Neutrophil (primary cell): ENCODE results near the gene PIGZ.

ENCODE experiments used
- H3K27ac ChIP-seq: fragments of 200-600 bp; sonication (generic); 2 replicates; pipeline ENCODE4 v1.5.1; 2016; ENCODE audit warnings: mild to moderate bottlenecking, moderate library complexity
- H3K27me3 ChIP-seq: fragments of 200-600 bp; sonication (generic); 2 replicates; pipeline ENCODE4 v1.6.0; 2016; ENCODE audit warnings: mild to moderate bottlenecking
- H3K36me3 ChIP-seq: fragments of 200-600 bp; sonication (generic); 2 replicates; pipeline ENCODE4 v1.5.1; 2017
- H3K4me1 ChIP-seq, 2 experiments: fragments of 200-600 bp in 1 of 2; sonication (generic) in 1 of 2; 1 replicate in 1 of 2; 2 replicates in 1 of 2; pipeline versions ENCODE4 v1.5.1 to v1.6.1; 2013 to 2016; ENCODE audit warnings: low read depth in 1 of 2, low read length in 1 of 2, mild to moderate bottlenecking in 1 of 2, moderate library complexity in 1 of 2; ENCODE audit not compliant: control insufficient read depth in 1 of 2, insufficient read depth in 1 of 2
- H3K4me3 ChIP-seq, 2 experiments: fragments of 200-600 bp in 1 of 2; sonication (generic) in 1 of 2; 1 replicate in 1 of 2; 2 replicates in 1 of 2; pipeline ENCODE4 v1.5.1; 2013 to 2016; ENCODE audit warnings: low read depth in 1 of 2, low read length in 1 of 2, mild to moderate bottlenecking in 1 of 2, moderate library complexity in 1 of 2
- H3K9me3 ChIP-seq: fragments of 200-600 bp; sonication (generic); 2 replicates; pipeline ENCODE4 v1.5.1; 2016
- TF ChIP-seq, protein P1 (sequence below): fragments of 200-600 bp; sonication (generic); IDR thresholded peaks from 2 replicates; pipeline ENCODE4 v1.5.1; 2016; ENCODE audit warnings: antibody characterized with exemption

The PIGZ gene, protein sequence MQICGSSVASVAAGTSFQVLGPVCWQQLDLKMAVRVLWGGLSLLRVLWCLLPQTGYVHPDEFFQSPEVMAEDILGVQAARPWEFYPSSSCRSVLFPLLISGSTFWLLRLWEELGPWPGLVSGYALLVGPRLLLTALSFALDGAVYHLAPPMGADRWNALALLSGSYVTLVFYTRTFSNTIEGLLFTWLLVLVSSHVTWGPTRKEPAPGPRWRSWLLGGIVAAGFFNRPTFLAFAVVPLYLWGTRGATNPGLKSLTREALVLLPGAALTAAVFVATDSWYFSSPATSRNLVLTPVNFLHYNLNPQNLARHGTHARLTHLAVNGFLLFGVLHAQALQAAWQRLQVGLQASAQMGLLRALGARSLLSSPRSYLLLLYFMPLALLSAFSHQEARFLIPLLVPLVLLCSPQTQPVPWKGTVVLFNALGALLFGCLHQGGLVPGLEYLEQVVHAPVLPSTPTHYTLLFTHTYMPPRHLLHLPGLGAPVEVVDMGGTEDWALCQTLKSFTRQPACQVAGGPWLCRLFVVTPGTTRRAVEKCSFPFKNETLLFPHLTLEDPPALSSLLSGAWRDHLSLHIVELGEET

DNA sequence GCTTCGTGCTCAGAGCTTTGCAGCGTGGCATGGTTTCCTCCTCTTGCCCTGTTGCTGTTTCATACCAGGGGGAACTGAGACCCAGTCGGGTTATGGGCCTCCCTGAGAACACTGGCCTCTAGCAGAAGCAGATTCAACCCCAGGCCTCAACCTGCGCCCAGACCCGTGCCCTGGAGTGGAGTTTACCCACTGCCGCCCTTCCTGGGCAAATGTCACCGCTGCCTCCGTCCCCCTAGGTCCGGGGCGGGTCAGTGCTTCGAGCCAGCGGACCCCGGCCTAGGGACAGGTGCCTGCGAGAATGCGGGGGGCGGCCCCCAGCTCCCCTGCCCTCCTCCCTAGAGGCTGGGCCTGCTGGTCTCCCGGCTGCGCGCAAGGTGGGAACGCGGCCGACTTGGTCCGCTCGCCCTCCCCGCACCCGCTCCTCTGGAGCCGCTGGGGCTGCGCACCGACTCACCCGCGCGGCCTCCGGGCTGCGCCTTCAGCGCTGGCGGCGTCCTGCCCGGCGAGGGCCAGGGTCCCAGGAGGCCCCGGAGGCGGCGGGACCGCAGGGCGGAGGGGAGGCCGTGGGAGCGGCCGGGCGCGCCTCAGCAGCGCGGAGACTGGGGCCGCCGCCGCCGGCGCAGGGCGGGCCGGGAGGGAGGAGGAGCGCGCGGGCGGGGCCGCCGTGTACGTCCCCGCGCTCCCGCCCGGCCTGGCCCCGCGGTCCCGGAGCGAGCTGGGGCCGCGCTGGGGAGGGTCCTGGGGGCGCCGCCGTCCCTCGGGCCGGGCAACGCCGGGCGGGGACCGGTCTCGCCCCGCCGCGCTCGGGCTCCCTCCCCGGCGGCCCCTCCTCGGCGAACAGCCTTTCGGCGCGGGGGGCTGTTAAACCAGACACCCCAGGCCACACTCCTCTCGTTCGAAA, at the start of gene PIGZ:
Gene PIGZ, minus strand, starts transcription at position 601 of the 901 bp plus-strand sequence. CDS start 16,802 bp downstream, outside the sequence.
- no peaks in the 10 kb centered on the region for H3K9me3 ChIP-seq
- TF ChIP-seq, protein P1, sequence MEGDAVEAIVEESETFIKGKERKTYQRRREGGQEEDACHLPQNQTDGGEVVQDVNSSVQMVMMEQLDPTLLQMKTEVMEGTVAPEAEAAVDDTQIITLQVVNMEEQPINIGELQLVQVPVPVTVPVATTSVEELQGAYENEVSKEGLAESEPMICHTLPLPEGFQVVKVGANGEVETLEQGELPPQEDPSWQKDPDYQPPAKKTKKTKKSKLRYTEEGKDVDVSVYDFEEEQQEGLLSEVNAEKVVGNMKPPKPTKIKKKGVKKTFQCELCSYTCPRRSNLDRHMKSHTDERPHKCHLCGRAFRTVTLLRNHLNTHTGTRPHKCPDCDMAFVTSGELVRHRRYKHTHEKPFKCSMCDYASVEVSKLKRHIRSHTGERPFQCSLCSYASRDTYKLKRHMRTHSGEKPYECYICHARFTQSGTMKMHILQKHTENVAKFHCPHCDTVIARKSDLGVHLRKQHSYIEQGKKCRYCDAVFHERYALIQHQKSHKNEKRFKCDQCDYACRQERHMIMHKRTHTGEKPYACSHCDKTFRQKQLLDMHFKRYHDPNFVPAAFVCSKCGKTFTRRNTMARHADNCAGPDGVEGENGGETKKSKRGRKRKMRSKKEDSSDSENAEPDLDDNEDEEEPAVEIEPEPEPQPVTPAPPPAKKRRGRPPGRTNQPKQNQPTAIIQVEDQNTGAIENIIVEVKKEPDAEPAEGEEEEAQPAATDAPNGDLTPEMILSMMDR, result no peak
- H3K36me3 ChIP-seq, result no peaks in the 10 kb centered on the region
- peaks cover 32% of the 10 kb centered on the region for H3K27me3 ChIP-seq
- peak within 1 kb of the TSS; percentile 62 for H3K27ac ChIP-seq
- peak within 1 kb of the TSS; percentile 80 to 91 for H3K4me3 ChIP-seq
- H3K4me1 ChIP-seq, result peaks cover 9 to 14% of the 10 kb centered on the region in 2 experiments

DNA sequence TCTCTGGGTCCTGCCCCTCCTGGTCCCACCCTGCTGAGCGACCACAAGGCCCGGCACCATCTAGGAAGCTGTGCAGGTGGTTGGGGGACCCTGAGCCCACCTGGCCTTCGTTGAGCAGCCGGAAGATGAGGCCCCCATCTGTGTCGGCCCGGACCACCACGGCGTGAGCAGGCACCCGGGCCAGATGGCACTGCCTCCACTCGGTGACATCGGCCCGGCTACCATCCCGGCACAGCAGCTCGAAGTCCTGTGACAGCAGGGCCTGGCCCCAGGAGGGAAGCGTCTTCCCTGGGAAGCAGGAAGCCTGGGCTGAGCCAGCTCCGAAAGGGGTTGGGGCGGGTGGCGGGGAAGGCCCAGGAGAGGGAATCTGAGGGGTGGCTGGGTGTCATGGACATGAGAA, 48.4 kb upstream of the PIGZ start:
- Histone ChIP-seq H3K9me3 (no peaks in the 10 kb centered on the region), H3K4me3 (no peak overlapping the region), H3K36me3 (no peaks in the 10 kb centered on the region), H3K4me1 (no peaks in the 10 kb centered on the region), H3K27me3 (peaks cover 15% of the 10 kb centered on the region), H3K27ac (no peak overlapping the region)
- TF ChIP-seq, protein P1, result no peak

DNA sequence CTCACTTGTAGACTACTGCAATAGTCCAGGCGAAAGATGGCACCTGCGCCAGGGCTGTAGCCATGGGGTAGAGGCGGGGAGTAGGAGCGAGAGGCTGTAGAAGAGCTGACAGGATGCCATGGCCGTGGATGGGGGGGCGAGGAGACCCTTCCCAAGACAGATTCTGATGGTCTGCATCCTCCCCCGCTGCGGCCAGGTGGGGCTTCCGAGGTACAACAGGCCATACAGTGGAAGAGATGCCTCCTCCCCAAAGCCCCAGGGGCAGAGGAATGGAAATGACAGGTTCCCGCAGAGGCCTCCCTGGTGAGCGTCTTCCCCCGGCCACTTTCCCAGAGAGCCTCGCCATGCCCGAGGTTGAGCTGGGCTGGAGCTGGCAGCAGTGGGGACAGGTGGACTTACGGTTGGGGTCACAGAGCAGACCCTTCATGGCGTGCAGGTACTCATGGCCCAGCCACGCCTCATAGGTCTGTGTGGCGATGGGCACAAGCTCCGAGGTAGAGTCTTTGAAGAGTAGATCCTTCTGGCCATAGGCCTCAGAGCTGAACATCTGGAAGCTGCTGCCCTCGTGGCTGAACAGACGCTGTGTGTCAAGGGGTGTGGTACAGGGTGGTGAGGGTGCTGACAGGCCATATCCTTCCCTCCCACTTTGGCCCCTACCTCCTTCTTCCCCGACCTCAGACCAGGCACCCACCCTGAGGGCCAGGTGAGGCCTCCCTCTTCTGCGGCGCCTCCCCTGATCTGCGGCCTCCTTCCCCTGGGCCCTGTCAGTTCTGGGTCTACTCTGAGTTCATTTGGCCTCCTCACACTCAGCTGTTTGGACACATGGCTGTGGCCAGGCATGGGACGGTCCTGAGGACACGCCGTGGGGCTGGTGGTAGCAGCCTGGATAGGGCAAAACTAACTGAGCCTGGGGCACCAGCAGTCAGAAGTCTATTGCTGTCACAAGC, 47.4 kb upstream of the PIGZ start:
- H3K27ac ChIP-seq, result no peak overlapping the region
- H3K9me3 ChIP-seq, result no peaks in the 10 kb centered on the region
- H3K27me3 ChIP-seq, result peaks cover 5% of the 10 kb centered on the region
- TF ChIP-seq, protein P1, result no peak
- H3K36me3 ChIP-seq, result no peaks in the 10 kb centered on the region
- no peaks in the 10 kb centered on the region for H3K4me1 ChIP-seq
- no peak overlapping the region for H3K4me3 ChIP-seq

DNA sequence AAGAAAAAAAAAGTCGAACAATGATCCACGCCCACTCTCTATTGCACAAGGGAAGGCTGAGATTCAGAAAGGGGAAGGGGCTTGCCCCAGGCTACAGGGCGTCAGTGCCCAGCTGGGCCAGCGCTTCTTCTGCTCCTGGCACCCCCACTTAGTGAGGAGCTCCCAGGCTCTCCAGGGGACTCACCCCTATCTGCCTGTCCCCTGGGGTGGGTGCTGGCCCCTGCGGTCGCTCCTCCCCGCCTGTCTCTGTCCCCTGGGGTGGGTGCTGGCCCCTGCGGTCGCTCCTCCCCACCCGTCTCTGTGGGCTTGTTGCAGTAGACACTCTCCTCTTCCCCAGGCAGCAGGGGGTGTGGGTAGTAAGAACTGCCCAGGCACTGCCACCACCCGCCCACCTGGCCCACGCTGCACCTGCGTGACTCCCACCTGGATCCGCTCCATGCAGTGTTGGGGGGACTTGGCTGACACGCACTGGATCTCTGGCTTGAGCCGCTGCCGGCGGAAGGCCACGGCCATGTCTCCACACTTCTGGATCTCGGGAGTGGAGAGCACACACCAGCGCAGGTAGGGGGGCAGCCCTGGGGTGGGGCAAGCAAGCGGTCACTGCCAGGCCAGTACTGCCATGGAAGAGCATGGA, 46.4 kb upstream of the PIGZ start:
- Histone ChIP-seq H3K27me3 (no peaks in the 10 kb centered on the region), H3K9me3 (no peaks in the 10 kb centered on the region), H3K36me3 (no peaks in the 10 kb centered on the region), H3K4me3 (no peak overlapping the region), H3K27ac (no peak overlapping the region), H3K4me1 (no peaks in the 10 kb centered on the region)
- TF ChIP-seq, protein P1, result no peak
